DMS 273 (cell line): ENCODE results near the gene OBP2A.

Source experiments
- DNase-seq: peaks from one replicate; lab custom pipeline; 2025; ENCODE audit not compliant: unreplicated experiment; lab: John Stamatoyannopoulos, UW

The OBP2A gene

DNA sequence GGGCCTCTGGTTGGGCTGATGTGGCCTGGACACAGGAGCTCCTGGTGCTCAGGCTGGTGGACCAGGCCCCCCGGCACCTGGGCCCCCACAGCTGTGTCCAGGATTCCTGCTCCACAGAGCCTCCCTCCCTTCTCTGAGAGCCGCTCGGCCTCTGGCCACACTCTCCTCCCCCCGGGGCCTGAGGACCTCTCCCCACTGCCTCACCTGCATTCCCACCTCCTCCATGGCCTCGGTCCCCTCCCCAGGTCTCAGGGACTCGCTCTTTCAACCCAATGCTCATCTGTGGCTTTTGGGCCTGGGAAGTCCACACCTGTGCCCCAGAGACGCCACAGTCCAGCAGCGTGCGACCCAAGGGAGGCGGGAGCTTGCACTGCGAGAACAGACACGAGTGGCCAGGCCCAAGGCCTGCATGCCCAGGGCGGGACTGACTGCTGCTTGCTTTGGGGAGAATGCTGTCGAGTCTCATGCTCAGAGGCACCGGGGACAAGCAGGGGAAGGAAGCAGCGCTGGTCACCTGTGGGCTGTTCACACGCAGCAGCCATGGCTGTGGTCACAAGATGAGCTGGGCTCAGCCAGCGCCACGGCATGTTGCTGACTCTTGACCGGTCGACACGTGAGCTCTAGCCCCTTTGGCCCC is 30.2 kb downstream of the OBP2A start:
- no peak for DNase-seq

GRCh38 chr9:135577256-135577655 is 31.3 kb downstream of the OBP2A start:
- no peak for DNase-seq

- no peak for DNase-seq
Measured at GRCh38 chr9:135579356-135579755, 33.4 kb downstream of the OBP2A start.

GRCh38 chr9:135579889-135580660 is 34.1 kb downstream of the OBP2A start:
- no peak for DNase-seq

DNA sequence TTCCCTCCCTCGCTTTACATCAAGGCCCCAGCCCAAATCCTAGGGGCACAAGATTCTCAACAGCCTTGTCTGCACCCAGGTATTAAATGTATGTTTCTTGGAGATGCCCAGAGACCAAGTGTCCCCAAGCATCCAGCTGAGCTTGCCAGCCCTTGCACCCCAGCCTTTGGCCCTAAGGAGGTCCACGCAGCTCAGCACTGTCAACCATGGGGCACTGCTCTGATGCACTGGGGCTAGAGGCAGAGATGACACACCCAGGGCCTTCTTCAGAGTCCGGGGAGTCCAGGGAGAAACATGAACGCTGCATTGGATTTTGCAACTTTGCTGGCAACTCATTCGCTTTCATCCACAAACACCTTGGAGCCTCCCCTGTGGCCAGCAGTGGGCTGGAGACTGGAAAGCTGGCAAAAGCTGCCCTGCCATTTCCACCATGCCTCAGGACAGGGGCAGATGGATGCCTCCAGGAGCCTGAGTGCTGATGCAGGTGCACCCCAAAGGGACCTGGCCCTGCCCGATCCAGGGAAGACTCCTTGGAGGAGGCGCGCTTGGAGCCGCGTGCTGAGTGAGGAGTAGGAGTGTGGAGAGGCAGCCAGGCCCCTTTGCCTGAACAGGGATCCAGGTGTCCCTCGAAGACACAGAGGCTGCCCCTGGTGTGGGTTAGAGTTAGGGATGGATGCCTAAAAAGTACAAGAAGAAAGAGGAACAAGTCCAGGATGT is 34.9 kb downstream of the OBP2A start:
- DNase-seq, result no peak

GRCh38 chr9:135581636-135582426 is 35.9 kb downstream of the OBP2A start:
- DNase-seq, result no peak

- no peak for DNase-seq
Measured at GRCh38 chr9:135582541-135582940, 36.6 kb downstream of the OBP2A start.

DNA sequence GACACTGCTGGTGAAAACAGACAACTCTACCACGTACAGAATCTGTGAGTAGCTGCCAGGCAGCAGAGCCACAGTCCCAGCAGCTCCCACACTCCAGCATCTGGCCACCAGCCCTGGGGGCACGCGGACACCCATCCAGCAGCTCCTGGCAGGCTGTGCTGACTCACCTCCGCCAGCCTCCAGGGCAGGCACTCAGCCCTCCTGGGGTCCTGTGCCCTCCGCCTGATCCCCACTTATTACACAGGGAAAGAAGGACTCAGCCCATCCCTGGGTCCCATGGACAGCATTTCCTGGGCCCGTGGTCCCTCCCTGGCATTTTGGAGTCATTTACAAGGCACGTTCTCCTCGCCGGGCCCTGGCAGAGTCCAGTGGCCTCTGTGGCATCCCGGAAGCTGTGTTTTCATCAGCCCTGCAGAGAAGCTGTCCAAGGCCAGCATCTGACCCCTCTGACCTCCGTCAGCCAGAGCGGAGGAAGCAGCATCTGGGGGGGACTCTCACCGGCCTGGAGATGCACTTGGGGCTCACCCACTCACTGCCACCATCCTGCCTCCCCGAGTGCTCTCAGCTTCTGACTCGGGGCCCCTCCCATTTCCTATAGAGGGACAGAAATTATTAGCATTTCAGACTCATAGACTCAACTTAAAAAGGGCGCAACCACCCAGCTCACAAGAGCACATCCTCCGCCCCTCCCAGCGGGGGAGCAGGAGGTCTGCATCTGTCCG is 37.2 kb downstream of the OBP2A start:
- DNase-seq, result no peak

DNA sequence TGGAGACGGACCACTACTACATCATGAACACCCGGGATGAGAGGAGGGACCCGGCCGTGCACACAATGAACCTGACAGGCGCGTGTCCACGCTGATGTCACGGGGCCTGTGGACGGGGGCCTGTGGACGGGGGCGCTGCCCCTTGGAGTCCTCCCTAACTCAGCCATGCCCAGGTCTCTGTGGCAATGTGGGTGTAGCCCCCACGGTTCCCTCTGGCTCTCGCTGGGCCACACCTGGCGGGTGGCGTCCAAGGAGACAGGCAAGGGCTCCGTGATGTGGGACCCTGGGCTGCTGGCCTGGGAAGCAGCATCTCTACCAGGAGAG is 37.7 kb downstream of the OBP2A start:
- DNase-seq, result no peak

GRCh38 chr9:135584371-135584770 is 38.4 kb downstream of the OBP2A start:
- no peak for DNase-seq

DNA sequence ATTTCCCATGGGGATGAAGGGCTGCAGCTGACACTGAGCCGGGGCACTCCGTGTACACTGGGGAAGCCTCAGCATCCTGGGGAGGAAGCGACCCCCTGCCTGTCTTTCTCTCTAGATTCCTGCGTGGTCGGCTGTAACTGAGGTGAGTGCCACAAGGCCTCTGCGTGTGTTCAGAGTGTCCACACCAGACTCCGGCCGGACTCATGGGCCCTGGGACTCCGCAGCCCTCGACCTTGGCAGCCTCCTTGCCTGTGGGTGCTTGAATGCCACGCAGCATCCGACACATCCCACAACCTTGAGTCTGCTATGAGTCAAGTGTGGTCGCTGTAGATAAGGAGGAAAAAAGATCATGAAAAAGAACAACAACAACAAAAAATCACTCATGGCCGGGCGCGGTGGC is 39.0 kb downstream of the OBP2A start:
- DNase-seq, result no peak

- DNase-seq, result no peak
Measured at GRCh38 chr9:135586601-135587109, 40.7 kb downstream of the OBP2A start.

GRCh38 chr9:135587658-135588057 is 41.7 kb downstream of the OBP2A start:
- DNase-seq, result no peak

DNA sequence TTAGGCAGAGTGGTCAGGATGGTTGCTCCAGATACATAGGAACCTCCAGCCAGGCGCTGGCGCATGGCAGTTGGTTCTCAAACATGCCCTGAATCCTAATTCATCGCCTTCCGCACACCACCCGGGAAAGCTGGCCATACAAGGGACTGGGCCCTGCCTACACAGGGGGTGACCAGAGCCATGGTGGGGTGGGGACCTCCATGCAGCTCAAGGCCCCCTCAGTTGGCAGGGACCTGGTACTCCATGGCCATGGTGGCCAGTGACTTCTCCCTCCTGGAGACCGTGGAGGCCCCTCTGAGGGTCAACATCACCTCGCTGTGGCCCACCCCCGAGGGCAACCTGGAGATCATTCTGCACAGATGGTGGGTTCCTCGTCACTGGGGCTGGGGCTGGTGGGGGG is 42.4 kb downstream of the OBP2A start:
- no peak for DNase-seq

- DNase-seq, result no peak
Measured at GRCh38 chr9:135588886-135589595, 43.1 kb downstream of the OBP2A start.

GRCh38 chr9:135589596-135590485 is 43.9 kb downstream of the OBP2A start:
- DNase-seq, result no peak

DNA sequence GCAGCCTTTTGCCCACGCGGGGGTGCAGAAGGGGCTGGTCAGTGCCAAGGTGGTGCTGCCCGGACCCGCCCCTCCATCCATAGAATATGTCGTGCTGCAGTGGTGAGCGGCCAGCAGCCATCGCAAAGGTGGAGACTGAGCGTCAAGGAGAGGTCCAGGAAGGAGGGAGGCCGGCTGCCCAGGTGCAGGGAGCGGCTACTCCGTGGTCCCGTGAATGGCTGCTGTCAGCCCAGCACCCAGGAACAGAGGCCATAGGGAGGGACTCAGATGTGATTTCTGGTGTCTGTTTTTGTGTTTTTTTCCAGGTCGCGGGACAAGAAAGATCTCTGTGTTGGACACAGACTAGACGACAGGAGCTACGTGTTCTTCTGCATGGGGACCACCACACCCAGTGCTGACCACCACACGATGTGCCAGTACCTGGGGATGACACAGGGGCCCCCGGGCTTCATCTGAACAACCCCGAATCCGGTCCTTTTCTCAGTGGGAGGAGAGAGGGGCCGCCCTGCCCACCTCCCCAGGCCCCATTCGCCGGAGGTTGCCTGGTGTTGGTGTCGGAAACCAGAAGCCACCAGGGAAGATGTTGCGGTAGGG is 44.7 kb downstream of the OBP2A start:
- no peak for DNase-seq

DNA sequence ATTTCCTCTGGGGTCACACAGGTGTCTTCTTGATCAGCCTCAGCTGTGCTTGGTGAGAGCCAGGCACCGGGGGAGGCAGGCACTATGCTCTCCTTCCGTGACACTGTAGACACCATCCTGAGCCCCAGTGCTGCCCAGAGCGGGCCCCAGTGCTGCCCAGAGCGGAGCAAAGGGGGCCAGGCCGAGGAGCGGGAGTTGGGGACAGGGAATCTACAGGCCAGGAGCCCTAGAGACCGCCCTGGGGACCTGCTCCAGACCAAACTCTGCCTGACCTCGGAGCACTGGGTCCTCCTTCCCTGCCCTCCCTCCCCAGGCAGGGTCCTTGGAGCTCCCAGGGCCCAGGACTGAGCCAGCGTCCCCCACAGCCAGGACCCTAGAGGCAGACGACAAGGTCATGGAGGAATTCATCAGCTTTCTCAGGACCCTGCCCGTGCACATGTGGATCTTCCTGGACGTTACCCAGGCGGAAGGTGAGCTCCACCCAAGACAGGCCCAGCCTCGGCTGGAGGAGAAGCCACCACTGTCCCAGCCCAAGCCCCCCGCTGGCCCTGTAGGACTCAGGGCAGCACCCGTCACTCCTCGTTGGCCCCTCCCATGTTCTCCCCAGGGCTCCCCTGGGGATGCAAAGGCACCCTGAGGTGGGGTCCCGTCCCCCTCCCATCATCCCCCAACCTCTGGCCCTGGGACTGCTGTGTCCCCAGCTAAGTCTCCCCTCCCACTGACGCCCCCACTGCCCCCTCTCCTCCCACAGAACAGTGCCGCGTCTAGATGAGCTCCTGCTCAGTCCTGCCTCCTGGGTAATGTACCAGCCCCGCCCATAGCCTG is 45.8 kb downstream of the OBP2A start:
- DNase-seq, result no peak
